MCF 10A (cell line): ENCODE results near the gene CENPT. TPM values are rescaled to one million over a fixed set of nuclear protein-coding genes. Genes with fewer than 3 reads are reported as not detected.
"Not testable (repeated sequence)": the region's sequence is repeated elsewhere in the genome, so short reads cannot be mapped to it uniquely, and the experiment has no call there.

Experiments
- BruUV-seq: library from RNA; stranded (reverse); fragments of 400-500 nt; replicated peaks from 2 replicates; lab custom pipeline; 2021; lab: Mats Ljungman, UMichigan
- CTCF ChIA-PET: fragments of 300-600 bp; sonication (Branson Sonifier 250); formaldehyde crosslinking; extraction: SDS; loops from one replicate; lab custom pipeline; 2021; ENCODE audit warnings: antibody characterized with exemption, inconsistent platforms; lab: Yijun Ruan, JAX
- POLR2A ChIA-PET: fragments of 300-600, 350-650 bp; sonication (Branson Sonifier 250); formaldehyde crosslinking; extraction: SDS; loops from one replicate; lab custom pipeline; 2020; ENCODE audit warnings: antibody characterized with exemption, inconsistent platforms; lab: Yijun Ruan, JAX
- DNase-seq: peaks from one replicate; pipeline ENCODE4 v3.0.0-alpha.2; 2018; ENCODE audit not compliant: unreplicated experiment
- H3K27ac Mint-ChIP-seq: one replicate; pipeline ENCODE4 v1.8.0; 2022; ENCODE audit warnings: mild to moderate bottlenecking, low read depth, mixed read lengths; ENCODE audit not compliant: unreplicated experiment
- H3K27me3 Mint-ChIP-seq: one replicate; pipeline ENCODE4 v1.8.0; 2022; ENCODE audit warnings: mixed read lengths; ENCODE audit not compliant: insufficient read depth, unreplicated experiment
- H3K36me3 Mint-ChIP-seq: one replicate; pipeline ENCODE4 v1.8.0; 2022; ENCODE audit warnings: mild to moderate bottlenecking, moderate library complexity, mixed read lengths; ENCODE audit not compliant: insufficient read depth, unreplicated experiment
- H3K4me1 Mint-ChIP-seq: one replicate; pipeline ENCODE4 v1.8.0; 2022; ENCODE audit warnings: mixed read lengths; ENCODE audit not compliant: insufficient read depth, unreplicated experiment
- H3K4me3 Mint-ChIP-seq: one replicate; pipeline ENCODE4 v1.8.0; 2022; ENCODE audit warnings: mild to moderate bottlenecking, moderate library complexity, mixed read lengths; ENCODE audit not compliant: unreplicated experiment
- H3K9me3 Mint-ChIP-seq: one replicate; pipeline ENCODE4 v1.8.0; 2022; ENCODE audit warnings: mixed read lengths; ENCODE audit not compliant: unreplicated experiment
- intact Hi-C: fragments of 100-400 bp; cut with micrococcal nuclease; formaldehyde crosslinking; loops from 2 replicates; pipeline ENCODE4 v1.14.1; 2022
- total RNA-seq: library from RNA; stranded (reverse); gene quantifications from 2 replicates; pipeline ENCODE4 v1.2.3, GENCODE V29; 2022
- TF ChIP-seq, protein P1 (sequence below): fragments of 200-600 bp; IDR thresholded peaks from one replicate; pipeline ENCODE4 v1.8.0; 2022; ENCODE audit warnings: antibody characterized with exemption, mild to moderate bottlenecking; ENCODE audit not compliant: unreplicated experiment

The CENPT gene
- total RNA-seq, 1 experiment from 2014 or later, result 30.9 TPM

DNA sequence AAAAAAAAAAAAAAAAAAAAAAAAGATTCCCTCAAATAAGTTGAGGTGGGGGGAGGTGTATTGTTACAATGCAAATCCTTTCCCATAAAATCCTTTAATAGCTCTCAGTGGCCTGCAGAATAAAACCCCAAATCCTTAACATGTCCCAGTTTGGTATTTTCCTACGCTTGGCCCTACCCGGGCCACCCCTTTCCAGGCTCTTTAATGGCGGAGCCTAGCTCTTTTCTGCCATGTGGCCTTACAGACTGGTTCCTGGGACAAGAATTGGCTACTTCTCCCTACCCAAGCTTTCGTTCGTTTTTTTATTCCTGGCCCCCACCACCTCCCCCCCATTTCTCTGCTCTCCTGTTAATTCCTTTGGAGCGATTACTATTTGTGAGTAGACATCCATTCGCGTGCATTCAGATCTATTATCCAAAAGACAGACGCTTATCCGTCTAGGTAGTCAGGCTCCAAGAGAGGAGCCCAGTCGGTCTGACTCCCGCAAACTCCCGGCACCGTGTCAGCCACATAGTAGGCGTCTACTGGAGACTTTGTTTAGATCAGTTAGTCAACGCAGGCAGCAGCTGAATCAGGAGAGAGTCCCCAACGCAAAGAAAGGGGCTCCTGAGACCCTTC, 6.2 kb downstream of the CENPT start:
- H3K27me3 Mint-ChIP-seq, result no peaks in the 10 kb centered on the region
- no TSS peak for BruUV-seq
- peaks cover 16% of the 10 kb centered on the region for H3K4me1 Mint-ChIP-seq
- peak overlapping the region; percentile 86 for H3K27ac Mint-ChIP-seq
- intact Hi-C loops, result loop anchor here (5.0 to 10.0 kb wide), 3 partner anchors 76 to 317 kb away; partner anchors contain the start of gene RIPOR1
- H3K36me3 Mint-ChIP-seq, result peaks cover 6% of the 10 kb centered on the region
- POLR2A ChIA-PET, result interaction anchor here (0.6 to 2.1 kb wide), 4 partner anchors 19 to 94 kb away, joined by 3 to 6 read pairs (median 4); partner anchors contain the start of gene PSKH1
- CTCF ChIA-PET, result interaction anchor here (0.6 to 1.7 kb wide), 17 partner anchors 9 to 279 kb away, joined by 3 to 8 read pairs (median 4); partner anchors contain the start of gene CTCF
- TF ChIP-seq, protein P1, sequence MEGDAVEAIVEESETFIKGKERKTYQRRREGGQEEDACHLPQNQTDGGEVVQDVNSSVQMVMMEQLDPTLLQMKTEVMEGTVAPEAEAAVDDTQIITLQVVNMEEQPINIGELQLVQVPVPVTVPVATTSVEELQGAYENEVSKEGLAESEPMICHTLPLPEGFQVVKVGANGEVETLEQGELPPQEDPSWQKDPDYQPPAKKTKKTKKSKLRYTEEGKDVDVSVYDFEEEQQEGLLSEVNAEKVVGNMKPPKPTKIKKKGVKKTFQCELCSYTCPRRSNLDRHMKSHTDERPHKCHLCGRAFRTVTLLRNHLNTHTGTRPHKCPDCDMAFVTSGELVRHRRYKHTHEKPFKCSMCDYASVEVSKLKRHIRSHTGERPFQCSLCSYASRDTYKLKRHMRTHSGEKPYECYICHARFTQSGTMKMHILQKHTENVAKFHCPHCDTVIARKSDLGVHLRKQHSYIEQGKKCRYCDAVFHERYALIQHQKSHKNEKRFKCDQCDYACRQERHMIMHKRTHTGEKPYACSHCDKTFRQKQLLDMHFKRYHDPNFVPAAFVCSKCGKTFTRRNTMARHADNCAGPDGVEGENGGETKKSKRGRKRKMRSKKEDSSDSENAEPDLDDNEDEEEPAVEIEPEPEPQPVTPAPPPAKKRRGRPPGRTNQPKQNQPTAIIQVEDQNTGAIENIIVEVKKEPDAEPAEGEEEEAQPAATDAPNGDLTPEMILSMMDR, result no peak
- no peak for DNase-seq
- peak overlapping the region; percentile 84 for H3K4me3 Mint-ChIP-seq
- H3K9me3 Mint-ChIP-seq, result no peaks in the 10 kb centered on the region

DNA sequence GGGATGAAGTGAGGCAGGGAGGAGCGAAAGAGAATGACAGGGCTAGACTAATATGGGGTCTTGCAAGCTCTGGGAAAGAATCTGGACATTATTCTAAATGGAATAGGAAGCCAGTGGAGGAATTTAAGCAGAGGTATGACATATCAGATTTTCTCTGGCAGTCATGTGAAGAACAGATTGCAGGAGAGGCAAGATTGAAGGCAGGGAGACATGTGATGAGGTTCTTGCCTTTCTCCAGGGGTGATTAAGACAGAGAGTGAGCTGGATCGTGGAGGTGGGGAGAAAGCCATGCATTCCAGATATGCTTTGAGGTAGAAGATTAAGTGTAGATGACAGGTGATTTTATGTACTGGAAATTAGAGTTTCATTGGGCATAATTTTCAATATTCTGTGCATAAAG, 9.7 kb downstream of the CENPT start:
- BruUV-seq, result no TSS peak
- Mint-ChIP-seq H3K9me3 (no peaks in the 10 kb centered on the region), H3K4me3 (no peak overlapping the region), H3K27me3 (no peaks in the 10 kb centered on the region), H3K27ac (no peak overlapping the region), H3K36me3 (peaks cover 3% of the 10 kb centered on the region), H3K4me1 (peaks cover 4% of the 10 kb centered on the region)
- CTCF ChIA-PET, result interaction anchor here (1.2 kb wide), 1 partner anchor 91 kb away, joined by 4 read pairs; no protein-coding TSS in a partner anchor
- TF ChIP-seq, protein P1, result no peak
- POLR2A ChIA-PET, result no interaction called here
- no peak for DNase-seq
- intact Hi-C loops, result no loop called here

DNA sequence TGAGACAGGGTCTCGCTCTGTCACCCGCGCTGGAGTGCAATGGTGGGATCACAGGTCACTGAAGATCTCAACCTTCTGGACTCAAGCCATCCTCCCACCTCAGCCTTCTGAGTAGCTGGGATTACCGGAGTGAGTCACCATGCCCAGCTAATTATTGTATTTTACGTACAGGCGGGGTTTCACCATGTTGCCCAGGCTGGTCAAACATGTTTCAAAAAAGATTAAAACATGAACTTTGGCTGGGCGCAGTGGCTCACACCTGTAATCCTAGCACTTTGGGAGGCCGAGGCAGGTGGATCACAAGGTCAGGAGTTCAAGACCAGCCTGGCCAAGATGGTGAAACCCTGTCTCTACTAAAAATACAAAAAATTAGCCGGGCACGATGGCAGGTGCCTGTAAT, 10.3 kb downstream of the CENPT start:
- H3K27ac Mint-ChIP-seq, H3K36me3 Mint-ChIP-seq, intact Hi-C loops, H3K4me3 Mint-ChIP-seq, POLR2A ChIA-PET, DNase-seq, H3K27me3 Mint-ChIP-seq, BruUV-seq, H3K4me1 Mint-ChIP-seq, H3K9me3 Mint-ChIP-seq: not testable (repeated sequence)
- CTCF ChIA-PET, result interaction anchor here (0.6 to 1.2 kb wide), 2 partner anchors 16 to 92 kb away, joined by 3 to 4 read pairs; no protein-coding TSS in a partner anchor

DNA sequence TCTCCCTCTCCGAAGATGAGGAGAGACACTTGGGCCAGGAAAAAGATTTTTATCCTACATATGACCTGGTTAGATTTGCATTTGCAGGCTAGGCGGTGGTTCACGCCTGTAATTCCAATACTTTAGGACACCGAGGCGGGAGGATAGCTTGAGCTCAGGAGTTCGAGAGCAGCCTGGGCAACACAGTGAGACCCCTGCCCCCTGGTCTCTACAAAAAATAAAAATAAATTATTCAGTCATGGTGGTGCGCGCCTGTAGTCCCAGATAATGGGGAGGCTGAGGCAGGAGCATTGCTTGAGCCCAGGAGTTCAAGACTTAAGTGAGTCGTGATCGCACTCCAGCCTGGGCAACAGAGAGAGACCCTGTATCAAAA, 13.3 kb downstream of the CENPT start:
- peaks cover 9% of the 10 kb centered on the region for H3K4me1 Mint-ChIP-seq
- TF ChIP-seq, protein P1, result no peak
- no peaks in the 10 kb centered on the region for H3K9me3 Mint-ChIP-seq
- no peak overlapping the region for H3K27ac Mint-ChIP-seq
- peaks cover 10% of the 10 kb centered on the region for H3K36me3 Mint-ChIP-seq
- BruUV-seq, result no TSS peak
- ChIA-PET POLR2A (interaction anchor here (0.8 to 1.9 kb wide), 10 partner anchors 11 to 115 kb away, joined by 3 to 19 read pairs (median 8); partner anchors contain the start of genes GFOD2, NUTF2, PSKH1 and RANBP10), CTCF (interaction anchor here (2.3 to 2.5 kb wide), 2 partner anchors 10 to 18 kb away, joined by 12 to 20 read pairs; no protein-coding TSS in a partner anchor)
- no peak for DNase-seq
- intact Hi-C loops, result loop anchor here (5.0 kb wide), 1 partner anchor 93 kb away; no protein-coding TSS in a partner anchor
- H3K4me3 Mint-ChIP-seq, result peak overlapping the region; percentile 93
- H3K27me3 Mint-ChIP-seq, result no peaks in the 10 kb centered on the region
